22Rv1 (cell line): Measurements from ENCODE around the gene SMCR8.

Experiments used
- CTCF ChIP-seq: fragments of 450-650 bp; IDR thresholded peaks from 2 replicates; pipeline ENCODE4 v1.5.1; 2017; ENCODE audit warnings: mild to moderate bottlenecking
- ZFX ChIP-seq: fragments of 450-650 bp; IDR thresholded peaks from 2 replicates; pipeline ENCODE4 v1.6.1; 2017; ENCODE audit warnings: antibody characterized with exemption, borderline replicate concordance

GRCh38 chr17:18353541-18353940 is 38.4 kb downstream of the SMCR8 start:
- TF ChIP-seq CTCF (no peak), ZFX (no peak)
